ENCODE data around the gene PRKCA. TPM values are rescaled to one million over a fixed set of nuclear protein-coding genes. Genes with fewer than 3 reads are reported as not detected.

PRKCA gene
- total and polyA plus RNA-seq, 2 of the 13 experiments (the other 11 are each of a cell fraction or from before 2014, with no cell fraction given): 18.5 to 21.5 TPM

GRCh38 chr17:66437476-66438026, 135.1 kb downstream of the PRKCA start:
- no peak overlapping the region for H3K4me2 ChIP-seq (ENCODE audit: low read depth, low read length)
- no TSS peak for BruUV-seq (replicated peaks)
- no peaks in the 10 kb centered on the region for H3K36me3 ChIP-seq (replicated peaks in 1 of 2; ENCODE audit: control insufficient read depth in 1 of 2, insufficient read depth in 2 of 2, low read length in 2 of 2)
- H3K4me3 ChIP-seq (replicated peaks in 1 of 3; ENCODE audit: insufficient read depth in 1 of 3, low read depth in 2 of 3, low read length in 3 of 3): no peak overlapping the region
- in situ Hi-C loops (cut with HindIII; ENCODE audit: extremely low pct_ligation_motif_present, low pct_unique_long_range_greater_than_20kb) (no loop called here), intact Hi-C loops (cut with micrococcal nuclease; ENCODE audit: unreplicated experiment) (no loop called here)
- no peak for TF ChIP-seq TBL1XR1 (IDR thresholded peaks at IDR 0.05; ENCODE audit: borderline replicate concordance, low read length, partially characterized antibody)
- TF ChIP-seq ZBTB26 (CRISPR knock-in tag; IDR thresholded peaks at IDR 0.05; ENCODE audit: borderline replicate concordance): no peak
- TF ChIP-seq BCL6 (CRISPR knock-in tag; IDR thresholded peaks at IDR 0.05): no peak
- no peak for TF ChIP-seq NFYC (CRISPR knock-in tag; IDR thresholded peaks at IDR 0.05)
- TF ChIP-seq, protein P1, sequence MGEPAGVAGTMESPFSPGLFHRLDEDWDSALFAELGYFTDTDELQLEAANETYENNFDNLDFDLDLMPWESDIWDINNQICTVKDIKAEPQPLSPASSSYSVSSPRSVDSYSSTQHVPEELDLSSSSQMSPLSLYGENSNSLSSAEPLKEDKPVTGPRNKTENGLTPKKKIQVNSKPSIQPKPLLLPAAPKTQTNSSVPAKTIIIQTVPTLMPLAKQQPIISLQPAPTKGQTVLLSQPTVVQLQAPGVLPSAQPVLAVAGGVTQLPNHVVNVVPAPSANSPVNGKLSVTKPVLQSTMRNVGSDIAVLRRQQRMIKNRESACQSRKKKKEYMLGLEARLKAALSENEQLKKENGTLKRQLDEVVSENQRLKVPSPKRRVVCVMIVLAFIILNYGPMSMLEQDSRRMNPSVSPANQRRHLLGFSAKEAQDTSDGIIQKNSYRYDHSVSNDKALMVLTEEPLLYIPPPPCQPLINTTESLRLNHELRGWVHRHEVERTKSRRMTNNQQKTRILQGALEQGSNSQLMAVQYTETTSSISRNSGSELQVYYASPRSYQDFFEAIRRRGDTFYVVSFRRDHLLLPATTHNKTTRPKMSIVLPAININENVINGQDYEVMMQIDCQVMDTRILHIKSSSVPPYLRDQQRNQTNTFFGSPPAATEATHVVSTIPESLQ (CRISPR knock-in tag; conservative IDR thresholded peaks at IDR 0.05): no peak
- TF ChIP-seq, protein P2, sequence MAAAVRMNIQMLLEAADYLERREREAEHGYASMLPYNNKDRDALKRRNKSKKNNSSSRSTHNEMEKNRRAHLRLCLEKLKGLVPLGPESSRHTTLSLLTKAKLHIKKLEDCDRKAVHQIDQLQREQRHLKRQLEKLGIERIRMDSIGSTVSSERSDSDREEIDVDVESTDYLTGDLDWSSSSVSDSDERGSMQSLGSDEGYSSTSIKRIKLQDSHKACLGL (CRISPR knock-in tag; IDR thresholded peaks at IDR 0.05): no peak
- TF ChIP-seq MAFK (conservative IDR thresholded peaks at IDR 0.05 in 1 of 2, IDR thresholded peaks at IDR 0.05 in 1 of 2; ENCODE audit: low read length in 2 of 2): no peak
- no peak for TF ChIP-seq HDAC1 (CRISPR knock-in tag; IDR thresholded peaks at IDR 0.05)
- TF ChIP-seq DNMT3B (CRISPR knock-in tag; conservative IDR thresholded peaks at IDR 0.05): no peak
- TF ChIP-seq RARG (CRISPR knock-in tag; IDR thresholded peaks at IDR 0.05; ENCODE audit: low read depth): no peak
- TF ChIP-seq KLF11 (CRISPR knock-in tag; IDR thresholded peaks at IDR 0.05): no peak
- WGBS (ENCODE audit: low lambda C conversion rate): 93% methylated on average over 5 of the region's 5 CpGs
- H3K79me2 ChIP-seq (ENCODE audit: insufficient read depth, low read length): peaks cover 22% of the 10 kb centered on the region
- FAIRE-seq: no peak
- H3K4me1 ChIP-seq (ENCODE audit: insufficient read depth, low read length): peaks cover 41% of the 10 kb centered on the region
- no peaks in the 10 kb centered on the region for H3K27me3 ChIP-seq (ENCODE audit: control insufficient read depth in 1 of 2, insufficient read depth in 2 of 2, low read length in 2 of 2)
- no peaks in the 10 kb centered on the region for H4K20me1 ChIP-seq (ENCODE audit: insufficient read depth, low read length)
- DNase-seq (ENCODE audit: low spot score): no peak
- no peak for ATAC-seq
- no peaks in the 10 kb centered on the region for H3K9me3 ChIP-seq (ENCODE audit: low read length)
- H3K9ac ChIP-seq (ENCODE audit: insufficient read depth, low read depth, low read length): no peak overlapping the region
- no peak overlapping the region for H3K27ac ChIP-seq (ENCODE audit: extremely low read length, insufficient read depth, low read length)
- POLR2A ChIA-PET: no interaction called here
- H2AFZ ChIP-seq (ENCODE audit: low read length): no peak overlapping the region
- CTCF ChIA-PET (ENCODE audit: low intra/inter-chr PET ratio, low total read pairs): no interaction called here

Data from HepG2 (cell line).